ENCODE data around the gene CPNE7. TPM values are rescaled to one million over a fixed set of nuclear protein-coding genes. Genes with fewer than 3 reads are reported as not detected.
A peak's percentile ranks its signal among the peaks of the same experiment; 100 is the strongest.

The CPNE7 gene
- total and polyA plus RNA-seq, 9 of the 15 experiments (the other 6 are each of a cell fraction or from before 2014, with no cell fraction given), result 0.30 to 73.4 (median 32.7) TPM

- TF ChIP-seq CHCHD3 (CRISPR knock-in tag; IDR thresholded peaks at IDR 0.05) (peak; percentile 73), SIX5 (IDR thresholded peaks at IDR 0.05; ENCODE audit: borderline replicate concordance in 1 of 2, insufficient read depth in 1 of 2, low read depth in 1 of 2, low read length in 2 of 2) (no peak; a peak in 1 of 4 replicates), RBFOX2 (IDR thresholded peaks at IDR 0.05; ENCODE audit: low read depth, low read length) (peak; percentile 99), ASH1L (IDR thresholded peaks at IDR 0.05; ENCODE audit: borderline replicate concordance, low read depth, partially characterized antibody) (no peak), RBM22 (IDR thresholded peaks at IDR 0.05; ENCODE audit: low read depth, low read length, poor library complexity, severe bottlenecking) (peak; percentile 93), SAP30 (IDR thresholded peaks at IDR 0.05; ENCODE audit: borderline replicate concordance, insufficient read depth, low read depth, low read length, poor library complexity, severe bottlenecking) (peak; percentile 77), KLF16 (IDR thresholded peaks at IDR 0.05) (no peak), HNRNPUL1 (IDR thresholded peaks at IDR 0.05; ENCODE audit: low read length) (no peak), ZNF644 (tag; IDR thresholded peaks at IDR 0.05; ENCODE audit: low read depth) (0 out of 2 replicates have a peak, but pooled peaks have one; percentile 25), MYBL2 (IDR thresholded peaks at IDR 0.05; ENCODE audit: low read depth) (no peak), MYBL2 (CRISPR knock-in tag; IDR thresholded peaks at IDR 0.05; ENCODE audit: borderline replicate concordance) (no peak), RBBP5 (IDR thresholded peaks at IDR 0.05; ENCODE audit: borderline replicate concordance, insufficient read depth, low read length, poor library complexity, severe bottlenecking) (peak; percentile 99), BMI1 (IDR thresholded peaks at IDR 0.05; ENCODE audit: low read length) (no peak), CSDE1 (IDR thresholded peaks at IDR 0.05) (0 out of 4 replicates have a peak, but pooled peaks of 1 of the 2 experiments have one; percentile 10), ZNF561 (CRISPR knock-in tag; conservative IDR thresholded peaks at IDR 0.05) (no peak), ZNF445 (CRISPR knock-in tag; IDR thresholded peaks at IDR 0.05; ENCODE audit: low read depth) (no peak)
- TF ChIP-seq, protein P1, sequence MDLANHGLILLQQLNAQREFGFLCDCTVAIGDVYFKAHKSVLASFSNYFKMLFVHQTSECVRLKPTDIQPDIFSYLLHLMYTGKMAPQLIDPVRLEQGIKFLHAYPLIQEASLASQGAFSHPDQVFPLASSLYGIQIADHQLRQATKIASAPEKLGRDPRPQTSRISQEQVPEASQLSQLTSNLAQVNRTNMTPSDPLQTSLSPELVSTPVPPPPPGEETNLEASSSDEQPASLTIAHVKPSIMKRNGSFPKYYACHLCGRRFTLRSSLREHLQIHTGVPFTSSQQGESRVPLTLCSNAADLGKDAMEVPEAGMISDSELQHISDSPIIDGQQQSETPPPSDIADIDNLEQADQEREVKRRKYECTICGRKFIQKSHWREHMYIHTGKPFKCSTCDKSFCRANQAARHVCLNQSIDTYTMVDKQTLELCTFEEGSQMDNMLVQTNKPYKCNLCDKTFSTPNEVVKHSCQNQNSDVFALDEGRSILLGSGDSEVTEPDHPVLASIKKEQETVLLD (IDR thresholded peaks at IDR 0.05), result no peak
- TF ChIP-seq, protein P2, sequence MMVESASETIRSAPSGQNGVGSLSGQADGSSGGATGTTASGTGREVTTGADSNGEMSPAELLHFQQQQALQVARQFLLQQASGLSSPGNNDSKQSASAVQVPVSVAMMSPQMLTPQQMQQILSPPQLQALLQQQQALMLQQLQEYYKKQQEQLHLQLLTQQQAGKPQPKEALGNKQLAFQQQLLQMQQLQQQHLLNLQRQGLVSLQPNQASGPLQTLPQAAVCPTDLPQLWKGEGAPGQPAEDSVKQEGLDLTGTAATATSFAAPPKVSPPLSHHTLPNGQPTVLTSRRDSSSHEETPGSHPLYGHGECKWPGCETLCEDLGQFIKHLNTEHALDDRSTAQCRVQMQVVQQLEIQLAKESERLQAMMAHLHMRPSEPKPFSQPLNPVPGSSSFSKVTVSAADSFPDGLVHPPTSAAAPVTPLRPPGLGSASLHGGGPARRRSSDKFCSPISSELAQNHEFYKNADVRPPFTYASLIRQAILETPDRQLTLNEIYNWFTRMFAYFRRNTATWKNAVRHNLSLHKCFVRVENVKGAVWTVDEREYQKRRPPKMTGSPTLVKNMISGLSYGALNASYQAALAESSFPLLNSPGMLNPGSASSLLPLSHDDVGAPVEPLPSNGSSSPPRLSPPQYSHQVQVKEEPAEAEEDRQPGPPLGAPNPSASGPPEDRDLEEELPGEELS (CRISPR knock-in tag; IDR thresholded peaks at IDR 0.05; ENCODE audit: borderline replicate concordance), result peak; percentile 72; the same call in 1 of the 2 replicates
- TF ChIP-seq, protein P3, sequence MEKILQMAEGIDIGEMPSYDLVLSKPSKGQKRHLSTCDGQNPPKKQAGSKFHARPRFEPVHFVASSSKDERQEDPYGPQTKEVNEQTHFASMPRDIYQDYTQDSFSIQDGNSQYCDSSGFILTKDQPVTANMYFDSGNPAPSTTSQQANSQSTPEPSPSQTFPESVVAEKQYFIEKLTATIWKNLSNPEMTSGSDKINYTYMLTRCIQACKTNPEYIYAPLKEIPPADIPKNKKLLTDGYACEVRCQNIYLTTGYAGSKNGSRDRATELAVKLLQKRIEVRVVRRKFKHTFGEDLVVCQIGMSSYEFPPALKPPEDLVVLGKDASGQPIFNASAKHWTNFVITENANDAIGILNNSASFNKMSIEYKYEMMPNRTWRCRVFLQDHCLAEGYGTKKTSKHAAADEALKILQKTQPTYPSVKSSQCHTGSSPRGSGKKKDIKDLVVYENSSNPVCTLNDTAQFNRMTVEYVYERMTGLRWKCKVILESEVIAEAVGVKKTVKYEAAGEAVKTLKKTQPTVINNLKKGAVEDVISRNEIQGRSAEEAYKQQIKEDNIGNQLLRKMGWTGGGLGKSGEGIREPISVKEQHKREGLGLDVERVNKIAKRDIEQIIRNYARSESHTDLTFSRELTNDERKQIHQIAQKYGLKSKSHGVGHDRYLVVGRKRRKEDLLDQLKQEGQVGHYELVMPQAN (IDR thresholded peaks at IDR 0.05; ENCODE audit: borderline replicate concordance), result 0 out of 2 replicates have a peak, but pooled peaks have one; percentile 32
- TF ChIP-seq, protein P4, sequence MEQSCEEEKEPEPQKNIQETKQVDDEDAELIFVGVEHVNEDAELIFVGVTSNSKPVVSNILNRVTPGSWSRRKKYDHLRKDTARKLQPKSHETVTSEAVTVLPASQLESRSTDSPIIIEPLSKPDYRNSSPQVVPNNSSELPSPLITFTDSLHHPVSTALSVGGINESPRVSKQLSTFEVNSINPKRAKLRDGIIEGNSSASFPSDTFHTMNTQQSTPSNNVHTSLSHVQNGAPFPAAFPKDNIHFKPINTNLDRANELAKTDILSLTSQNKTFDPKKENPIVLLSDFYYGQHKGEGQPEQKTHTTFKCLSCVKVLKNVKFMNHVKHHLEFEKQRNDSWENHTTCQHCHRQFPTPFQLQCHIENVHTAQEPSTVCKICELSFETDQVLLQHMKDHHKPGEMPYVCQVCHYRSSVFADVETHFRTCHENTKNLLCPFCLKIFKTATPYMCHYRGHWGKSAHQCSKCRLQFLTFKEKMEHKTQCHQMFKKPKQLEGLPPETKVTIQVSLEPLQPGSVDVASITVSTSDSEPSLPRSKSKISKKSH (CRISPR knock-in tag; IDR thresholded peaks at IDR 0.05), result no peak
These were observed 15.0 kb upstream of the CPNE7 start, which contains the start of gene RPL13 (continued) for GRCh38 chr16:89560378-89561141.

Data from K562 (cell line).